K562 (cell line): ENCODE measurements around the gene ALPK1. TPM values are rescaled to one million over a fixed set of nuclear protein-coding genes. Genes with fewer than 3 reads are reported as not detected.

Experiments used
- ATAC-seq: fragments of 200-7000 bp; cut with Tn5 transposase; 3 replicates; pipeline ENCODE4 v1.9.1; 2020; ENCODE audit warnings: moderate library complexity
- BruUV-seq: library from RNA; stranded (reverse); fragments of 400-500 nt; replicated peaks from 2 replicates; lab custom pipeline; 2021; lab: Mats Ljungman, UMichigan
- CTCF ChIA-PET: fragments of 300-600 bp; formaldehyde crosslinking; extraction: SDS; loops from one replicate; lab custom pipeline; 2021; ENCODE audit warnings: low intra/inter-chr PET ratio; lab: Yijun Ruan, JAX
- POLR2A ChIA-PET: fragments of 300-600, 350-650 bp; sonication (Branson Sonifier 250); formaldehyde crosslinking; extraction: SDS; loops from one replicate; lab custom pipeline; 2021; ENCODE audit warnings: antibody characterized with exemption, inconsistent platforms; lab: Yijun Ruan, JAX
- DNase-seq, 4 experiments: peaks; one replicate each; pipeline versions ENCODE4 v3.0.0 to v3.0.0-alpha.2; 2011 to 2018; ENCODE audit warnings: low spot score in 3 of 4, mixed read lengths in 3 of 4; ENCODE audit errors: extremely low read depth in 1 of 4
- FAIRE-seq: peaks from 2 replicates; lab custom pipeline; 2011; peaks lifted over from hg19 to GRCh38; lab: Jason Lieb, UNC
- H2AFZ ChIP-seq: 2 replicates; pipeline ENCODE4 v1.6.0; 2011; ENCODE audit warnings: low read depth, low read length, control low read depth, inconsistent platforms
- H3K27ac ChIP-seq: fragments of 200-600 bp; 3 replicates; pipeline ENCODE4 v1.8.0; 2011; ENCODE audit warnings: low read depth, mild to moderate bottlenecking, control low read depth, inconsistent platforms, low read length, moderate library complexity, mixed read lengths; ENCODE audit errors: extremely low read depth
- H3K27me3 ChIP-seq, 2 experiments: fragments of 300-600 bp in 1 of 2; 2 replicates in 1 of 2; 3 replicates in 1 of 2; pipeline versions ENCODE4 v1.6.0 to v1.8.0; 2011; ENCODE audit warnings: inconsistent platforms in 2 of 2, low read length in 2 of 2, mild to moderate bottlenecking in 1 of 2, mixed read lengths in 1 of 2, moderate library complexity in 1 of 2; ENCODE audit not compliant: control insufficient read depth in 2 of 2, insufficient read depth in 2 of 2
- H3K36me3 ChIP-seq: fragments of 300-600 bp; 3 replicates; pipeline ENCODE4 v1.8.0; 2011; ENCODE audit warnings: mild to moderate bottlenecking, low read length, inconsistent platforms; ENCODE audit not compliant: control insufficient read depth, insufficient read depth
- H3K4me1 ChIP-seq, 2 experiments: fragments of 200-600 bp in 1 of 2; replicated peaks in 1 of 2; 2 replicates in 1 of 2; 3 replicates in 1 of 2; pipeline versions ENCODE4 v1.5.1 to v1.8.0; 2011; ENCODE audit warnings: inconsistent platforms in 2 of 2, low read length in 2 of 2, mild to moderate bottlenecking in 1 of 2, mixed read lengths in 1 of 2, moderate library complexity in 1 of 2; ENCODE audit not compliant: control insufficient read depth in 2 of 2, insufficient read depth in 2 of 2
- H3K4me2 ChIP-seq: 2 replicates; pipeline ENCODE4 v1.6.1; 2011; ENCODE audit warnings: low read length, control low read depth, inconsistent platforms, mixed read lengths; ENCODE audit not compliant: insufficient read depth
- H3K4me3 ChIP-seq: fragments of 200-600 bp; sonication (generic), shearing (Covaris generic); 2 replicates; pipeline ENCODE4 v1.5.1; 2016; ENCODE audit warnings: control low read depth, inconsistent platforms
- H3K79me2 ChIP-seq: fragments of 200-600 bp; 3 replicates; pipeline ENCODE4 v1.8.0; 2011; ENCODE audit warnings: low read length, inconsistent platforms; ENCODE audit not compliant: control insufficient read depth, insufficient read depth
- H3K9ac ChIP-seq, 2 experiments: 2 replicates each; pipeline versions ENCODE4 v1.6.0 to v1.6.1; 2011; ENCODE audit warnings: low read depth in 2 of 2, low read length in 2 of 2, control low read depth in 1 of 2, inconsistent platforms in 1 of 2, mild to moderate bottlenecking in 1 of 2, mixed read lengths in 1 of 2; ENCODE audit not compliant: insufficient read depth in 1 of 2
- H3K9me1 ChIP-seq: one replicate; pipeline ENCODE4 v1.6.0; 2011; ENCODE audit warnings: inconsistent platforms, mild to moderate bottlenecking, low read length, moderate library complexity; ENCODE audit not compliant: control insufficient read depth, insufficient read depth
- H3K9me3 ChIP-seq: replicated peaks from 2 replicates; pipeline ENCODE4 v1.5.1; 2011; ENCODE audit warnings: low read depth, low read length, inconsistent platforms; ENCODE audit not compliant: control insufficient read depth, insufficient read depth
- H4K20me1 ChIP-seq: replicated peaks from 2 replicates; pipeline ENCODE4 v1.6.1; 2011; ENCODE audit warnings: low read length, inconsistent platforms, mixed read lengths; ENCODE audit not compliant: control insufficient read depth, insufficient read depth
- HDAC3 ChIP-seq: fragments of 450-650 bp; IDR thresholded peaks from 2 replicates; pipeline ENCODE4 v1.6.1; 2018; ENCODE audit warnings: borderline replicate concordance, mild to moderate bottlenecking, moderate library complexity; ENCODE audit not compliant: partially characterized antibody
- HDAC8 ChIP-seq: fragments of 450-650 bp; IDR thresholded peaks from 2 replicates; pipeline ENCODE4 v1.6.1; 2016; ENCODE audit warnings: mild to moderate bottlenecking, missing genetic modification characterization, moderate library complexity, missing compliant biosample characterization
- JUN ChIP-seq, 2 experiments: sonication (generic) in 1 of 2; formaldehyde crosslinking in 1 of 2; IDR thresholded peaks; 2 replicates each; pipeline versions ENCODE4 v1.6.1 to v1.8.0; 2012 to 2022; ENCODE audit warnings: borderline replicate concordance in 2 of 2, mild to moderate bottlenecking in 2 of 2, improper control_type of control experiment in 1 of 2, low read depth in 1 of 2, low read length in 1 of 2, missing genetic modification reagents in 1 of 2
- NBN ChIP-seq: fragments of 450-650 bp; IDR thresholded peaks from 2 replicates; pipeline ENCODE4 v1.6.1; 2016; ENCODE audit warnings: low read depth, mild to moderate bottlenecking
- SRSF9 ChIP-seq: fragments of 200-400 bp; formaldehyde crosslinking; IDR thresholded peaks from 2 replicates; pipeline ENCODE4 v1.6.1; 2017; ENCODE audit warnings: low read depth, low read length, borderline replicate concordance
- TEAD4 ChIP-seq, 2 experiments: sonication (generic) in 1 of 2; formaldehyde crosslinking in 1 of 2; IDR thresholded peaks; 2 replicates each; pipeline versions ENCODE4 v1.6.1 to v1.8.0; 2012 to 2022; ENCODE audit warnings: borderline replicate concordance in 1 of 2, inconsistent platforms in 1 of 2, low read length in 1 of 2, mild to moderate bottlenecking in 1 of 2, missing genetic modification reagents in 1 of 2
- TGIF2 ChIP-seq: sonication (generic); formaldehyde crosslinking; IDR thresholded peaks from 2 replicates; pipeline ENCODE4 v1.8.1; 2022; ENCODE audit warnings: mild to moderate bottlenecking, missing genetic modification reagents, moderate library complexity
- ZNF347 ChIP-seq: fragments of 450-650 bp; formaldehyde crosslinking; IDR thresholded peaks from 2 replicates; pipeline ENCODE4 v1.4.0; 2020; ENCODE audit warnings: low read depth, mild to moderate bottlenecking, moderate library complexity
- ZNF586 ChIP-seq: fragments of 450-650 bp; formaldehyde crosslinking; conservative IDR thresholded peaks from 2 replicates; pipeline ENCODE4 v1.4.0; 2020; ENCODE audit warnings: mild to moderate bottlenecking, moderate library complexity
- ZNF766 ChIP-seq: fragments of 200-800 bp; sonication (Bioruptor generic); conservative IDR thresholded peaks from 2 replicates; pipeline ENCODE4 v1.6.1; 2016; ENCODE audit warnings: missing genetic modification characterization, missing compliant biosample characterization
- WGBS: fragments of 100-300 bp; shearing (Covaris generic); methylation state at CpG from one replicate; pipeline ENCODE4 v1.1.6; 2016; ENCODE audit warnings: low coverage, mixed read lengths; ENCODE audit not compliant: insufficient coverage; ENCODE audit errors: missing lambda C conversion rate; 5-methylcytosine and 5-hydroxymethylcytosine counted together
- in situ Hi-C: fragments of 300-500 bp; cut with MboI; formaldehyde crosslinking; loops from 4 replicates; pipeline ENCODE4 v1.15.0; 2018; ENCODE audit warnings: inconsistent platforms, mixed read lengths
- intact Hi-C: fragments of 100-400 bp; cut with micrococcal nuclease; formaldehyde crosslinking; loops from 2 replicates; pipeline ENCODE4 v1.14.2; 2022
- polyA plus RNA-seq, 8 experiments: library from polyadenylated mRNA; depleted of rRNA in 4 of 8; stranded (reverse) in 5 of 8; unstranded in 3 of 8; fragments of >200 nt; fragmentation: Nextera tagmentation in 2 of 8; fragmentation: Illumina TruSeq in 1 of 8; extraction: Ambion mirVana in 2 of 8; extraction: Trizol in 1 of 8; gene quantifications; 2 replicates each; pipeline versions ENCODE4 v1.2.1 to v1.2.3, GENCODE V29; 2011 to 2014; ENCODE audit warnings: inconsistent platforms in 1 of 8, missing spikeins in 1 of 8
- total RNA-seq, 7 experiments: library from RNA; depleted of rRNA in 6 of 7; stranded (reverse); fragments of >200 nt in 6 of 7; fragmentation: Illumina TruSeq in 2 of 7; extraction: Trizol in 2 of 7; gene quantifications; 2 replicates each; pipeline versions ENCODE4 v1.2.1 to v1.2.3, GENCODE V29; 2011 to 2021; ENCODE audit warnings: low replicate concordance in 1 of 7
- TF ChIP-seq, protein P1 (sequence below): fragments of 450-650 bp; formaldehyde crosslinking; IDR thresholded peaks from 2 replicates; pipeline ENCODE4 v1.4.0; 2020; ENCODE audit warnings: mild to moderate bottlenecking, moderate library complexity
- TF ChIP-seq, protein P2 (sequence below): fragments of 450-650 bp; IDR thresholded peaks from 2 replicates; pipeline ENCODE4 v1.6.1; 2016; ENCODE audit warnings: missing biosample characterization, missing genetic modification characterization
- TF ChIP-seq, protein P3 (sequence below): sonication (generic); IDR thresholded peaks from 2 replicates; pipeline ENCODE4 v1.6.1; 2016
- TF ChIP-seq, protein P4 (sequence below): sonication (generic); formaldehyde crosslinking; IDR thresholded peaks from 2 replicates; pipeline ENCODE4 v1.8.0; 2022; ENCODE audit warnings: mild to moderate bottlenecking, missing genetic modification reagents

ALPK1 gene
- total and polyA plus RNA-seq, 9 of the 15 experiments (the other 6 are each of a cell fraction or from before 2014, with no cell fraction given): 2.3 to 6.9 (median 4.6) TPM

DNA sequence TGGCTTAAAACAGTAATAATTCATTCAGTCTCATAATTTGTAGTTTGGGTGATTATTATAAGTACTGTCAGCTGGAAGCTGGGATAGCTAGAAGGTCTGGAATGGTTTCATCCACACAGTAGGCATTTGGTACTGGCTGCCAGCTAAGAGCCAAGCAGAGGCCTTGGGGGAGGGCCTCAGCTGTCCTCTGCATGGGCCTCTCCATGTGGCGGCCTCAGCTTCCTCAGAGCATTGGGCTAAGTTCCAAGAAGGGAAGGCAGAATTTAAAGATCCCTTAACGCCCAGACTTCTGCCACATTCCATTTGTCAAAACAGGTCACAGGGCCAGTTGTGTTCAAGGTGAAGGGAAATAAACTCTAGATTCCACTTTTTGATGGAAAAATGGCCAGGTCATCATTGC lies 125.5 kb downstream of the ALPK1 start:
- H3K4me1 ChIP-seq: no peaks in the 10 kb centered on the region
- CTCF ChIA-PET: no interaction called here
- DNase-seq (no peak), FAIRE-seq (no peak), ATAC-seq (no peak)
- H3K79me2 ChIP-seq: no peaks in the 10 kb centered on the region
- H3K27ac ChIP-seq: no peak overlapping the region
- POLR2A ChIA-PET: no interaction called here
- intact Hi-C loops (no loop called here), in situ Hi-C loops (no loop called here)
- H3K9me3 ChIP-seq: no peaks in the 10 kb centered on the region
- no peak overlapping the region for H3K4me2 ChIP-seq
- no peaks in the 10 kb centered on the region for H3K9me1 ChIP-seq
- no peak overlapping the region for H3K4me3 ChIP-seq
- no peaks in the 10 kb centered on the region for H4K20me1 ChIP-seq
- H3K9ac ChIP-seq: no peak overlapping the region
- H2AFZ ChIP-seq: no peak overlapping the region
- 10% methylated on average over 2 of the region's 2 CpGs for WGBS
- H3K27me3 ChIP-seq: peaks cover 2 to 9% of the 10 kb centered on the region in 2 experiments; a peak in 1 of 5 replicates
- BruUV-seq: no TSS peak
- no peaks in the 10 kb centered on the region for H3K36me3 ChIP-seq
- TF ChIP-seq, protein P1, sequence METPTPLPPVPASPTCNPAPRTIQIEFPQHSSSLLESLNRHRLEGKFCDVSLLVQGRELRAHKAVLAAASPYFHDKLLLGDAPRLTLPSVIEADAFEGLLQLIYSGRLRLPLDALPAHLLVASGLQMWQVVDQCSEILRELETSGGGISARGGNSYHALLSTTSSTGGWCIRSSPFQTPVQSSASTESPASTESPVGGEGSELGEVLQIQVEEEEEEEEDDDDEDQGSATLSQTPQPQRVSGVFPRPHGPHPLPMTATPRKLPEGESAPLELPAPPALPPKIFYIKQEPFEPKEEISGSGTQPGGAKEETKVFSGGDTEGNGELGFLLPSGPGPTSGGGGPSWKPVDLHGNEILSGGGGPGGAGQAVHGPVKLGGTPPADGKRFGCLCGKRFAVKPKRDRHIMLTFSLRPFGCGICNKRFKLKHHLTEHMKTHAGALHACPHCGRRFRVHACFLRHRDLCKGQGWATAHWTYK: no peak
- no peak for TF ChIP-seq SRSF9
- TF ChIP-seq HDAC8: no peak
- TF ChIP-seq ZNF766 (CRISPR knock-in tag): no peak
- TF ChIP-seq, protein P2, sequence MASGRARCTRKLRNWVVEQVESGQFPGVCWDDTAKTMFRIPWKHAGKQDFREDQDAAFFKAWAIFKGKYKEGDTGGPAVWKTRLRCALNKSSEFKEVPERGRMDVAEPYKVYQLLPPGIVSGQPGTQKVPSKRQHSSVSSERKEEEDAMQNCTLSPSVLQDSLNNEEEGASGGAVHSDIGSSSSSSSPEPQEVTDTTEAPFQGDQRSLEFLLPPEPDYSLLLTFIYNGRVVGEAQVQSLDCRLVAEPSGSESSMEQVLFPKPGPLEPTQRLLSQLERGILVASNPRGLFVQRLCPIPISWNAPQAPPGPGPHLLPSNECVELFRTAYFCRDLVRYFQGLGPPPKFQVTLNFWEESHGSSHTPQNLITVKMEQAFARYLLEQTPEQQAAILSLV (tag): no peak
- TF ChIP-seq, protein P3, sequence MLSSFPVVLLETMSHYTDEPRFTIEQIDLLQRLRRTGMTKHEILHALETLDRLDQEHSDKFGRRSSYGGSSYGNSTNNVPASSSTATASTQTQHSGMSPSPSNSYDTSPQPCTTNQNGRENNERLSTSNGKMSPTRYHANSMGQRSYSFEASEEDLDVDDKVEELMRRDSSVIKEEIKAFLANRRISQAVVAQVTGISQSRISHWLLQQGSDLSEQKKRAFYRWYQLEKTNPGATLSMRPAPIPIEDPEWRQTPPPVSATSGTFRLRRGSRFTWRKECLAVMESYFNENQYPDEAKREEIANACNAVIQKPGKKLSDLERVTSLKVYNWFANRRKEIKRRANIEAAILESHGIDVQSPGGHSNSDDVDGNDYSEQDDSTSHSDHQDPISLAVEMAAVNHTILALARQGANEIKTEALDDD: no peak
- TF ChIP-seq, protein P4, sequence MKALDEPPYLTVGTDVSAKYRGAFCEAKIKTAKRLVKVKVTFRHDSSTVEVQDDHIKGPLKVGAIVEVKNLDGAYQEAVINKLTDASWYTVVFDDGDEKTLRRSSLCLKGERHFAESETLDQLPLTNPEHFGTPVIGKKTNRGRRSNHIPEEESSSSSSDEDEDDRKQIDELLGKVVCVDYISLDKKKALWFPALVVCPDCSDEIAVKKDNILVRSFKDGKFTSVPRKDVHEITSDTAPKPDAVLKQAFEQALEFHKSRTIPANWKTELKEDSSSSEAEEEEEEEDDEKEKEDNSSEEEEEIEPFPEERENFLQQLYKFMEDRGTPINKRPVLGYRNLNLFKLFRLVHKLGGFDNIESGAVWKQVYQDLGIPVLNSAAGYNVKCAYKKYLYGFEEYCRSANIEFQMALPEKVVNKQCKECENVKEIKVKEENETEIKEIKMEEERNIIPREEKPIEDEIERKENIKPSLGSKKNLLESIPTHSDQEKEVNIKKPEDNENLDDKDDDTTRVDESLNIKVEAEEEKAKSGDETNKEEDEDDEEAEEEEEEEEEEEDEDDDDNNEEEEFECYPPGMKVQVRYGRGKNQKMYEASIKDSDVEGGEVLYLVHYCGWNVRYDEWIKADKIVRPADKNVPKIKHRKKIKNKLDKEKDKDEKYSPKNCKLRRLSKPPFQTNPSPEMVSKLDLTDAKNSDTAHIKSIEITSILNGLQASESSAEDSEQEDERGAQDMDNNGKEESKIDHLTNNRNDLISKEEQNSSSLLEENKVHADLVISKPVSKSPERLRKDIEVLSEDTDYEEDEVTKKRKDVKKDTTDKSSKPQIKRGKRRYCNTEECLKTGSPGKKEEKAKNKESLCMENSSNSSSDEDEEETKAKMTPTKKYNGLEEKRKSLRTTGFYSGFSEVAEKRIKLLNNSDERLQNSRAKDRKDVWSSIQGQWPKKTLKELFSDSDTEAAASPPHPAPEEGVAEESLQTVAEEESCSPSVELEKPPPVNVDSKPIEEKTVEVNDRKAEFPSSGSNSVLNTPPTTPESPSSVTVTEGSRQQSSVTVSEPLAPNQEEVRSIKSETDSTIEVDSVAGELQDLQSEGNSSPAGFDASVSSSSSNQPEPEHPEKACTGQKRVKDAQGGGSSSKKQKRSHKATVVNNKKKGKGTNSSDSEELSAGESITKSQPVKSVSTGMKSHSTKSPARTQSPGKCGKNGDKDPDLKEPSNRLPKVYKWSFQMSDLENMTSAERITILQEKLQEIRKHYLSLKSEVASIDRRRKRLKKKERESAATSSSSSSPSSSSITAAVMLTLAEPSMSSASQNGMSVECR: no peak
- no peak for TF ChIP-seq TEAD4 (IDR thresholded peaks at IDR 0.05; ENCODE audit: low read length)
- no peak for TF ChIP-seq TEAD4 (CRISPR knock-in tag; IDR thresholded peaks at IDR 0.05; ENCODE audit: borderline replicate concordance)
- no peak for TF ChIP-seq TGIF2 (CRISPR knock-in tag)
- no peak for TF ChIP-seq NBN
- no peak for TF ChIP-seq JUN (IDR thresholded peaks at IDR 0.05; ENCODE audit: borderline replicate concordance, low read depth, low read length)
- no peak for TF ChIP-seq JUN (CRISPR knock-in tag; IDR thresholded peaks at IDR 0.05; ENCODE audit: borderline replicate concordance)
- TF ChIP-seq ZNF347 (CRISPR knock-in tag): no peak
- no peak for TF ChIP-seq ZNF586 (CRISPR knock-in tag)
- TF ChIP-seq HDAC3: no peak
